Astrocyte of the cerebellum (primary cell): ENCODE measurements around the gene PRICKLE3.

ENCODE experiments used
- DNase-seq: peaks from one replicate; pipeline ENCODE4 v3.0.0-alpha.2; 2011; ENCODE audit warnings: low read depth
- H3K4me3 ChIP-seq: 2 replicates; pipeline ENCODE4 v1.5.1; 2011; ENCODE audit warnings: mild to moderate bottlenecking, low read depth, low read length, moderate library complexity
- CTCF ChIP-seq: IDR thresholded peaks from 2 replicates; pipeline ENCODE4 v1.5.1; 2012; ENCODE audit warnings: low read length, low read depth, moderate library complexity, mild to moderate bottlenecking; ENCODE audit errors: missing control alignments
- in situ Hi-C: cut with HindIII; loops from 2 replicates; pipeline ENCODE4 v1.10.0; 2017; ENCODE audit warnings: low sequenced_read_pairs

Gene PRICKLE3

GRCh38 chrX:49209434-49210251, 23.5 kb upstream of the PRICKLE3 start:
- H3K4me3 ChIP-seq: no peak overlapping the region
- in situ Hi-C loops: no loop called here
- no peak for TF ChIP-seq CTCF
- no peak for DNase-seq

GRCh38 chrX:49208399-49208798, 22.2 kb upstream of the PRICKLE3 start:
- TF ChIP-seq CTCF: no peak
- H3K4me3 ChIP-seq: no peak overlapping the region
- in situ Hi-C loops: no loop called here
- no peak for DNase-seq

GRCh38 chrX:49206543-49206942, 20.4 kb upstream of the PRICKLE3 start:
- DNase-seq: no peak
- TF ChIP-seq CTCF: no peak
- H3K4me3 ChIP-seq: no peak overlapping the region
- in situ Hi-C loops: no loop called here

GRCh38 chrX:49205443-49205842, 19.3 kb upstream of the PRICKLE3 start:
- no peak for TF ChIP-seq CTCF

GRCh38 chrX:49204709-49205108, 18.5 kb upstream of the PRICKLE3 start:
- in situ Hi-C loops: no loop called here
- TF ChIP-seq CTCF: no peak
- no peak for DNase-seq
- H3K4me3 ChIP-seq: no peak overlapping the region

More at GRCh38 chrX:49205443-49205842, 19.3 kb upstream of the PRICKLE3 start:
- H3K4me3 ChIP-seq: no peak overlapping the region
- in situ Hi-C loops: no loop called here
- DNase-seq: no peak

GRCh38 chrX:49204017-49204416, 17.8 kb upstream of the PRICKLE3 start:
- H3K4me3 ChIP-seq: no peak overlapping the region
- DNase-seq: no peak
- TF ChIP-seq CTCF: no peak
- in situ Hi-C loops: no loop called here
